ENCODE data around the gene TMEM131L.

DNA sequence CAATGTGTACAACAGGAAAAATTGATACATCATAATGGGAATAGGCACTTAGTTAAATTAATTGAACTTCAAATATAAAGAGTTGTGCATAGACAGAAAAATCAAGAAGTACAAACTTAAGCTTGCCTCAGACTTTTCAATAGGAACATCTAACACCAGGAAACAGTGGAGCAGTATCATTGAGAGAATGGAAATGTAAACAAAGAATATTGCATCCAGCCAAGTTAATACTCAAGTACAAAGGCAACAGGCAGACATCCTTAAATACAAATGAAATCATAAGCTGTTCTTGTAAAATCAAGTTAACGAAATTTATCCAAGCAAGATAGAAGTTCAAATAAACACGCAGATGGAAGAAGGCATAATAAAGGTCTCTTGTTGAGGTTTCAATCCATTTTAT is 146.7 kb downstream of the TMEM131L start:
- TF ChIP-seq, protein P1, sequence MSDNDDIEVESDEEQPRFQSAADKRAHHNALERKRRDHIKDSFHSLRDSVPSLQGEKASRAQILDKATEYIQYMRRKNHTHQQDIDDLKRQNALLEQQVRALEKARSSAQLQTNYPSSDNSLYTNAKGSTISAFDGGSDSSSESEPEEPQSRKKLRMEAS (IDR thresholded peaks at IDR 0.05), result no peak
- no peak for TF ChIP-seq TAF1 (IDR thresholded peaks at IDR 0.05; ENCODE audit: low read depth)
- no peak for TF ChIP-seq YY1 (IDR thresholded peaks at IDR 0.05; ENCODE audit: low read depth)
- no peak for TF ChIP-seq NFIC (IDR thresholded peaks at IDR 0.05)
- no peak for TF ChIP-seq EP300 (IDR thresholded peaks at IDR 0.05; ENCODE audit: borderline replicate concordance)
- TF ChIP-seq, protein P2, sequence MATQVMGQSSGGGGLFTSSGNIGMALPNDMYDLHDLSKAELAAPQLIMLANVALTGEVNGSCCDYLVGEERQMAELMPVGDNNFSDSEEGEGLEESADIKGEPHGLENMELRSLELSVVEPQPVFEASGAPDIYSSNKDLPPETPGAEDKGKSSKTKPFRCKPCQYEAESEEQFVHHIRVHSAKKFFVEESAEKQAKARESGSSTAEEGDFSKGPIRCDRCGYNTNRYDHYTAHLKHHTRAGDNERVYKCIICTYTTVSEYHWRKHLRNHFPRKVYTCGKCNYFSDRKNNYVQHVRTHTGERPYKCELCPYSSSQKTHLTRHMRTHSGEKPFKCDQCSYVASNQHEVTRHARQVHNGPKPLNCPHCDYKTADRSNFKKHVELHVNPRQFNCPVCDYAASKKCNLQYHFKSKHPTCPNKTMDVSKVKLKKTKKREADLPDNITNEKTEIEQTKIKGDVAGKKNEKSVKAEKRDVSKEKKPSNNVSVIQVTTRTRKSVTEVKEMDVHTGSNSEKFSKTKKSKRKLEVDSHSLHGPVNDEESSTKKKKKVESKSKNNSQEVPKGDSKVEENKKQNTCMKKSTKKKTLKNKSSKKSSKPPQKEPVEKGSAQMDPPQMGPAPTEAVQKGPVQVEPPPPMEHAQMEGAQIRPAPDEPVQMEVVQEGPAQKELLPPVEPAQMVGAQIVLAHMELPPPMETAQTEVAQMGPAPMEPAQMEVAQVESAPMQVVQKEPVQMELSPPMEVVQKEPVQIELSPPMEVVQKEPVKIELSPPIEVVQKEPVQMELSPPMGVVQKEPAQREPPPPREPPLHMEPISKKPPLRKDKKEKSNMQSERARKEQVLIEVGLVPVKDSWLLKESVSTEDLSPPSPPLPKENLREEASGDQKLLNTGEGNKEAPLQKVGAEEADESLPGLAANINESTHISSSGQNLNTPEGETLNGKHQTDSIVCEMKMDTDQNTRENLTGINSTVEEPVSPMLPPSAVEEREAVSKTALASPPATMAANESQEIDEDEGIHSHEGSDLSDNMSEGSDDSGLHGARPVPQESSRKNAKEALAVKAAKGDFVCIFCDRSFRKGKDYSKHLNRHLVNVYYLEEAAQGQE (IDR thresholded peaks at IDR 0.05; ENCODE audit: low read depth), result no peak
- TF ChIP-seq, protein P3, sequence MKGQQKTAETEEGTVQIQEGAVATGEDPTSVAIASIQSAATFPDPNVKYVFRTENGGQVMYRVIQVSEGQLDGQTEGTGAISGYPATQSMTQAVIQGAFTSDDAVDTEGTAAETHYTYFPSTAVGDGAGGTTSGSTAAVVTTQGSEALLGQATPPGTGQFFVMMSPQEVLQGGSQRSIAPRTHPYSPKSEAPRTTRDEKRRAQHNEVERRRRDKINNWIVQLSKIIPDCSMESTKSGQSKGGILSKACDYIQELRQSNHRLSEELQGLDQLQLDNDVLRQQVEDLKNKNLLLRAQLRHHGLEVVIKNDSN (IDR thresholded peaks at IDR 0.05), result no peak
- no peak for TF ChIP-seq CEBPB (IDR thresholded peaks at IDR 0.05)
- TF ChIP-seq FOXM1 (IDR thresholded peaks at IDR 0.05; ENCODE audit: borderline replicate concordance, low read depth), result no peak
- no peak for TF ChIP-seq TCF12 (IDR thresholded peaks at IDR 0.05; ENCODE audit: low read depth)
- TF ChIP-seq TEAD4 (IDR thresholded peaks at IDR 0.05), result no peak
- no peak for TF ChIP-seq EGR1 (IDR thresholded peaks at IDR 0.05)

Measured in Ishikawa (cell line).